ENCODE results near the gene SUGCT.
A peak's percentile ranks its signal among the peaks of the same experiment; 100 is the strongest.

The SUGCT gene

DNA sequence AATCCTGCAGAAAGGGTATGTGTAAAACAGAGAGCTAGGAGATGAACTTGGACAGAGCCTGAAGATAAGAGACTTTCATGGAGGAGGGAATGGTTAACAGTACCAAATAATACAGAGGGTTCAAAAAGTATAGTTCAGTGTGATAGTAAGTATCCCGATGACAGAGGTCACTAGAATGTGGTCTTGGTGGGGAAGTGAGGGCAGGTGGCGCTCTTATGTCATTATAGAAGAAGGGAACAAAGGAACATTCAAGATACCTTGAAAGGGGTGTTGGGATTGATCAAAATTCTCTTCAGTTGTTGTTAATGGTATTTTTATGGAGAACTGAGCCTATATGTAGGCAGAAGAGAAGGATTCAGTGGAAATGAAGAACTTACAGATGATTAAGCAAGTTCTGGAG, 312.5 kb downstream of the SUGCT start:
- Histone ChIP-seq H3K27ac (ENCODE audit: low read length) (no peak overlapping the region), H3K36me3 (ENCODE audit: control insufficient read depth, insufficient read depth, low read length) (no peaks in the 10 kb centered on the region), H3K4me1 (ENCODE audit: control insufficient read depth, insufficient read depth, low read length) (no peaks in the 10 kb centered on the region), H3K4me3 (ENCODE audit: low read length) (no peak overlapping the region), H3K27me3 (ENCODE audit: control insufficient read depth, insufficient read depth, low read length) (no peaks in the 10 kb centered on the region), H3K9me3 (ENCODE audit: control insufficient read depth, insufficient read depth, low read length) (no peaks in the 10 kb centered on the region)
- peak; percentile 11 for DNase-seq (ENCODE audit: low read depth, low spot score)
- WGBS (ENCODE audit: insufficient coverage, insufficient read length): no CpG with 5 or more reads among the region's 2 CpGs

DNA sequence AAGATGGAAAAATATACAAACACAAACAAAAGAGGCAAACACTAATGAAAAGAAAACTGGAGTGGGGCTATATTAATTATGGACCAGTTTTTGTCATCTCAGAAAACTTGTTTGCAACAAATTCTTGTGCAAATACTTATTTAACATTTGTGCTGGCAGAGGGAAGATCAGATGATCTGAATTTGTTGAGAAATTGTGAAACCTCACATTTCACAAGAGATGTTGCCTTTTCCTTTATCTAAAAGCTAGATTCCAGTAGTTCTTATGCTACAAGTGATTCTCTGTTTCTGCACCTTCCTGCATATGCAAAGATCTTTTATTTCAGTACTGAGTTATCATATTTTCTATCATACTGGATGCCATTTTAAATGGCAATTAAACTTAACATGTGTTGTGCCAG, 320.7 kb downstream of the SUGCT start:
- Histone ChIP-seq H3K27me3 (ENCODE audit: control insufficient read depth, insufficient read depth, low read length) (no peaks in the 10 kb centered on the region), H3K9me3 (ENCODE audit: control insufficient read depth, insufficient read depth, low read length) (no peaks in the 10 kb centered on the region), H3K36me3 (ENCODE audit: control insufficient read depth, insufficient read depth, low read length) (no peaks in the 10 kb centered on the region), H3K27ac (ENCODE audit: low read length) (no peak overlapping the region), H3K4me3 (ENCODE audit: low read length) (no peak overlapping the region), H3K4me1 (ENCODE audit: control insufficient read depth, insufficient read depth, low read length) (no peaks in the 10 kb centered on the region)
- no peak for DNase-seq (ENCODE audit: low read depth, low spot score)

DNA sequence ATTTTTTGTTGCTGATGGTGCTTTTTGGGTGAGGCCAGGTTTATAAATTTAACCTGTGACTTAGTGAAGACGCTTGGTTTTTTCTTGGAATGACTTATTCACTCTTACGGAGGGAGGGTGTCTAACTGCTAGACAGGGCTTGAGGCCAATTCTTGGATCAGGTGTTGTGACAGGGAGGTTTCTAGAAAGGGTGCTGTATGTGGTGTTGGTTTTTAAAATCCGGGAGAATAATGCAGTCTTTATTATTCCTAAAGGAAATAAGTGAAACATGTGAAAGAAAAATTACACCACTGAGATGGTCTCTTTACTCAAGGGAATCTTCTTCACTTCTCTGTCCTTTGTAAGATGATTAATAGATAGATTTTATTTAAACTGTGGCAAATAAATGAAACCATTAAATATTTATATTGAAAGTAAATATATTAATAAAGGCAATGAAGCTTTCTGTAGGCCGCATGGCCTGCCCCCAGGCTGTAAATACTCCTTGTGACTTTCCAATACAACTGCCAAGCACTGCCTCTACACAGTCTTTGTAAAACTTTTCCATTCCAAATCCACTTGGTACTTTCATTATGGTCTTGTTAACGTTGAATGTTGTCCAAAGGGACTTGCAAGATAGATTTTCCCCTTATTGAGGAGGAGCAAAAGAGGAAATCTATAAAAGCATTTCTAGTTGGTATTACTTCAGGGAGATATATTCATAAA, 323.1 kb downstream of the SUGCT start:
- no CpG with 5 or more reads among the region's 5 CpGs for WGBS (ENCODE audit: insufficient coverage, insufficient read length)
- Histone ChIP-seq H3K36me3 (ENCODE audit: control insufficient read depth, insufficient read depth, low read length) (no peaks in the 10 kb centered on the region), H3K4me3 (ENCODE audit: low read length) (no peak overlapping the region), H3K9me3 (ENCODE audit: control insufficient read depth, insufficient read depth, low read length) (no peaks in the 10 kb centered on the region), H3K4me1 (ENCODE audit: control insufficient read depth, insufficient read depth, low read length) (no peaks in the 10 kb centered on the region), H3K27me3 (ENCODE audit: control insufficient read depth, insufficient read depth, low read length) (no peaks in the 10 kb centered on the region), H3K27ac (ENCODE audit: low read length) (no peak overlapping the region)
- no peak for DNase-seq (ENCODE audit: low read depth, low spot score)

DNA sequence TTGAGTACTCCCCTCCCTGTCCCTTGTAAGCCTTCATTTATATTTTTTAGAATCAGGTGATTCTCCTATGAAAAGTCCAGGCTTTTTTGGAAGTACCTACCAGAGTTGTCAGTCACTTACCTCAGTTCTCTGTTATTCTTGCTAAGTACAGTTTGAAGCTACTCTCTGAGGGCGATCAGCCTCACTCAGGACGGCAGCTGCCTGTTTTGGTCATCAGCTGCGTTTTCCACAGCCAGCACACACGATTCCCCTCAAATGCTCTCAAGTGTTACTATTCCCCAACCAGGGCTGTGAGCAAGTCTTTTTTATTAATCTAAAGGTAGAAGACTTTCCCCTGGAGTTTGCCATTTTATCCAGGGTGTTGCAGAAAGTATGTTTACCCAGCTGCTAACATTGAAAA, 328.6 kb downstream of the SUGCT start:
- Histone ChIP-seq H3K27ac (ENCODE audit: low read length) (no peak overlapping the region), H3K9me3 (ENCODE audit: control insufficient read depth, insufficient read depth, low read length) (no peaks in the 10 kb centered on the region), H3K4me3 (ENCODE audit: low read length) (no peak overlapping the region), H3K27me3 (ENCODE audit: control insufficient read depth, insufficient read depth, low read length) (no peaks in the 10 kb centered on the region), H3K4me1 (ENCODE audit: control insufficient read depth, insufficient read depth, low read length) (no peaks in the 10 kb centered on the region), H3K36me3 (ENCODE audit: control insufficient read depth, insufficient read depth, low read length) (no peaks in the 10 kb centered on the region)
- no CpG with 5 or more reads among the region's 4 CpGs for WGBS (ENCODE audit: insufficient coverage, insufficient read length)
- no peak for DNase-seq (ENCODE audit: low read depth, low spot score)

DNA sequence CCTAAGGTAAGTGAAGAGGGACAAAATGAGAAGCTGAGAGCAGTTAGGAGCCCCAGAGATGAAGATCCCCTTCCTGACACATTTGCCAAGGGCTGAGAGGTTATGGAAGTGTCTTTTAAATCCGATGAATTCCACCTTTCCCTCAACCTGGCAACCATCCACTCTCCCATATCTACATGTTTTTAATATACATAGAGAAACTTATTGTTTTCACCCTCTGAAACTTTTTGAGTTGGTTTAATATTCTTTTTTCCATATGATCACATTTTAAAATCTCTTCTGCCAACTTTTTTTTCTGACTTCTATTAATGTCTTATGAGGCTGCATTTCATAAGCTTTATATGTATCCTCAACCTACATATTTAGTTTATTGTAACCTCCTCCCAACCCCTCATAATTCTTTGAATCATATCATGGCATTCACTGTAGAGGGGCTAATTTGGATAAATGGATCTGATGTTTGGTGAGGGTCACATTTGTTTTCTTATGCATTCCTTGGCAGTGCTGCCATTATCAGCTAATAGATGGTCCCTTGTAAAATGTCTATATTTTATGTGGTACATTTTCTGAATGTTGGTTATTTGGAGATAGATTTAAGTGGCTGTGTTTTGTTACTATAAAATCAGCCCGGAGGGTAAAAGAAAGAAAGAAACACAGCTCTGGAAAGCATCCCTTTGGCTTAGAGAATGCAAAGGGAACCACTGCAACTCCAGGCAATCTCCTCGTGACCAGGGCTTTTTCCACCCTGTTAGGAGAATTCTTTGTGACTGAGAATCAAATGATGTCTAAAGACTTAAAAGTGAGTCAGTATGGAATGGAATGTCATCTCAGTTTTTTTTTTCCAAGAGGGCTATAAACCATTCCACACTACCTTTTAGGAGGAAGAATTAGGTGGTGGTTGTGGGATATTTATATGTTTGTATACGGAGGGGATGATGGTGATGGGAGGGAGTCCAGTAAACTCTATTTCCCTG, 334.4 kb downstream of the SUGCT start:
- Histone ChIP-seq H3K4me3 (ENCODE audit: low read length) (no peak overlapping the region), H3K27me3 (ENCODE audit: control insufficient read depth, insufficient read depth, low read length) (no peaks in the 10 kb centered on the region), H3K4me1 (ENCODE audit: control insufficient read depth, insufficient read depth, low read length) (no peaks in the 10 kb centered on the region), H3K27ac (ENCODE audit: low read length) (no peak overlapping the region), H3K9me3 (ENCODE audit: control insufficient read depth, insufficient read depth, low read length) (no peaks in the 10 kb centered on the region), H3K36me3 (ENCODE audit: control insufficient read depth, insufficient read depth, low read length) (no peaks in the 10 kb centered on the region)
- DNase-seq (ENCODE audit: low read depth, low spot score): no peak
- 100% methylated on average over 1 of the region's 4 CpGs for WGBS (ENCODE audit: insufficient coverage, insufficient read length)

DNA sequence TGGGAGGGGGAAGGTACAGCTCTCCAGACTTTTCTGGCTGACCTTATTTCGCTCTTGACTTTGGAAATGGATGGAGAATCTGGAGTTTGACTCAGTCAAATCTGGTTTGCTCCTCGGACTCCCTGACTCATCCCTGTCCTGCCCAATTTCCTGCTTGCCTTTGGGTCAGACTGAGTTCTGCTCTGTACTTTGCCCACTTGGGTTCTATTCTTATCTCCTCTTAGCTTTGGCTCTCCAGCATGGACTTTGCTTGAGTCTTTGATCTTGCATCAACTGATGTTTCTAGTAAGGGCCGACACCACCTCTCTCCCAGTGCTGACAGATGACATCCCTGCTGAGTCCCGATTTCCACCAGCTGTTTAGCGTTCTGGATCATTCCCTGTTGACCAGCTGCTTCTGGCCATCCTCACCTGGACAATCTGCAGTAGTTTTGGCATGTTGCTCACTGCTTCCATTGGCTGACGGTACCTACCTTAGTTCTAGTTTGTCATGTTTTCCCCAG, 335.3 kb downstream of the SUGCT start:
- no peaks in the 10 kb centered on the region for H3K9me3 ChIP-seq (ENCODE audit: control insufficient read depth, insufficient read depth, low read length)
- H3K27ac ChIP-seq (ENCODE audit: low read length): no peak overlapping the region
- DNase-seq (ENCODE audit: low read depth, low spot score): no peak
- no peaks in the 10 kb centered on the region for H3K4me1 ChIP-seq (ENCODE audit: control insufficient read depth, insufficient read depth, low read length)
- no peak overlapping the region for H3K4me3 ChIP-seq (ENCODE audit: low read length)
- no peaks in the 10 kb centered on the region for H3K36me3 ChIP-seq (ENCODE audit: control insufficient read depth, insufficient read depth, low read length)
- no peaks in the 10 kb centered on the region for H3K27me3 ChIP-seq (ENCODE audit: control insufficient read depth, insufficient read depth, low read length)
- no CpG with 5 or more reads among the region's 6 CpGs for WGBS (ENCODE audit: insufficient coverage, insufficient read length)

DNA sequence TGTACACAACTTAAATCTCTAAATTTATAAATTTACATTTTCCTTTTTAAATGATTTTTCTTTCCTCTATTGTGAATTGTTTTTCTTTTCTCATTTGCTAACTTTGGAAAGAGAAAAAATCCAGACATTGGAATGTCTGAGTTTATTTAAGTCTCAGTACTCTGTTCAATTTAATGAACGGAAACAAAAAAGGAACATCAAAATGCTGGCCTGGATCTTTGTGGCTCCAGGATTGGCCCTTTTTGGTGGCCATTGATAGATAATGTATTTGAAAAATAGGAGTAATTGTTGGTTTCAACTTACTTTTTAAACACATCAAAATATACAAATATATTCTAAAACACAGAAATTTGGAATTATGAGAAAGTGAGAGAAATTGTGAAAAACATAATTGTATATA, 336.0 kb downstream of the SUGCT start:
- WGBS (ENCODE audit: insufficient coverage, insufficient read length): no CpG with 5 or more reads among the region's 1 CpG
- no peak for DNase-seq (ENCODE audit: low read depth, low spot score)
- Histone ChIP-seq H3K27ac (ENCODE audit: low read length) (no peak overlapping the region), H3K4me1 (ENCODE audit: control insufficient read depth, insufficient read depth, low read length) (no peaks in the 10 kb centered on the region), H3K36me3 (ENCODE audit: control insufficient read depth, insufficient read depth, low read length) (no peaks in the 10 kb centered on the region), H3K9me3 (ENCODE audit: control insufficient read depth, insufficient read depth, low read length) (no peaks in the 10 kb centered on the region), H3K4me3 (ENCODE audit: low read length) (no peak overlapping the region), H3K27me3 (ENCODE audit: control insufficient read depth, insufficient read depth, low read length) (no peaks in the 10 kb centered on the region)

DNA sequence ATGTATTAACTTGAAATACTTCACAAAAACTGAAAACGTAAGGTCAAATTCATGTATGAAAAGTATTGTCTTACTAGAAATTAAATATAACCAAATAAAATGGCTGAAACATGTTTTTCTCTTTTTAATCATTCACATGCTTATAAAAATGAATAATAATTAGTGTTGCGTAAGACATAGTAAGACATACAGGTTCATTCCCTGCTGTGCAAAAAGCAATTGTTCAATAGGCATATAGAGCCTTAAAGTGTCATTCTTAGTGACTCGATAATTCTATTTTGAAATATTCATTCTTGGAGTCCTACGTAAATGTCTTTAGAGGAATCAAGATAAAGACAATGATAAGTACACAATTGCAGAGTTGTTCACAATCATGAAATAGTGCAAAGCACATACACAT, 337.1 kb downstream of the SUGCT start:
- WGBS (ENCODE audit: insufficient coverage, insufficient read length): no CpG with 5 or more reads among the region's 4 CpGs
- H3K27ac ChIP-seq (ENCODE audit: low read length): no peak overlapping the region
- H3K4me1 ChIP-seq (ENCODE audit: control insufficient read depth, insufficient read depth, low read length): no peaks in the 10 kb centered on the region
- no peak for DNase-seq (ENCODE audit: low read depth, low spot score)
- H3K9me3 ChIP-seq (ENCODE audit: control insufficient read depth, insufficient read depth, low read length): no peaks in the 10 kb centered on the region
- H3K27me3 ChIP-seq (ENCODE audit: control insufficient read depth, insufficient read depth, low read length): no peaks in the 10 kb centered on the region
- H3K4me3 ChIP-seq (ENCODE audit: low read length): no peak overlapping the region
- H3K36me3 ChIP-seq (ENCODE audit: control insufficient read depth, insufficient read depth, low read length): no peaks in the 10 kb centered on the region

DNA sequence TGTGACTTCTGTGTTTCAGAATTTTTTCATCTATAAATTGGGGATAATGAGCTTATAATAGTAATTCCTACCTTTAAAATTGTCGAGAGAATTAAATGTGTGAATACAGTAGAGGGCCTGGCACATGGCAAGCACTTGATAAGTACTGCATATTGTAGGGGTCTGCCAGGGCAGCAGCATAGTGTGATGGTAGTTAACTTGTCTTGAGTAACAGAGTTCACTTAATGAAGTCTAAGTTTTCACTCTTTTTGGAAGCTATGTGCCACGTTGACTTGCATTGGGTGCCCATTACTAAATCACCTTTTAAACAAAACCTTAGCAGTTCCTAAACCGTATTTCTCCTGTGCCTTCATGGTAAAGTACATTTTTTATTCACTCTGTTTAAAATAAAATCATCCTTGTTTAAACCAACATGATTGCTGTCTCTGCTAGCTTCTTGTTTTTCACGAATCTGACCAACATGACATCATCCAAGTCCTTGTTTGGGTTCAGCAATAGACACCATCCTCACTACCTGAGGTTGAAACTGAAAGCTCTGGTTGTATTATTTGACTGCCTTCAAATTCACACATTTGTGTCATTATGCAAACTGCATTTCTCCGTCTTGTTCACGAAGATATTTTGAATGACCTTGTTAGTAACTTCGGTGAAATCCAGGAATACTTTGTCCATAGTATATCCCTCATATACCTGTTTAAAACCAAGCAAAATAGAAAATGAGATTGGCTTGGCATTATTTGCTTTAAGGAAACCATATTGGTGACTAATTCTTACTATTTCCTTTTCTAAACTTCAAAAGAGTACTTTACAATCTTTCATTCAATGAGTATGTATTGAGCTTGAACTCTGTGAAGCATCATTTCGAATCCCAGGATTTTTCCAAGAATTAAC, 340.2 kb downstream of the SUGCT start:
- Histone ChIP-seq H3K36me3 (ENCODE audit: control insufficient read depth, insufficient read depth, low read length) (no peaks in the 10 kb centered on the region), H3K27ac (ENCODE audit: low read length) (no peak overlapping the region), H3K4me3 (ENCODE audit: low read length) (no peak overlapping the region), H3K27me3 (ENCODE audit: control insufficient read depth, insufficient read depth, low read length) (no peaks in the 10 kb centered on the region), H3K4me1 (ENCODE audit: control insufficient read depth, insufficient read depth, low read length) (no peaks in the 10 kb centered on the region), H3K9me3 (ENCODE audit: control insufficient read depth, insufficient read depth, low read length) (no peaks in the 10 kb centered on the region)
- DNase-seq (ENCODE audit: low read depth, low spot score): no peak
- no CpG with 5 or more reads among the region's 8 CpGs for WGBS (ENCODE audit: insufficient coverage, insufficient read length)

DNA sequence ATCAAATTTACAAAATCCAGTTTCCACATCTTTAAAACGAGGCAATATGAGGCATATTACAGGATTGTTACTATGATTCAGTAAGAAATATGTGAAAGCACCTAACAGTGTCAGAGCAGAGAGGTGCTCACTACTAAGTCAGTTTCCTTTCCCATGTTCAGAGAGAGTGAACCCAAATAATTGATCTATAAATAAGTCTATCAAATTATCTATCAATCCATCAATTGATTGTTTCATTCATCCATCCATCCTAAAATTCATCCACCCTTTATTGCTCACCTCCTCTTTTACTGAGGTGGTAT, 340.8 kb downstream of the SUGCT start:
- H3K27me3 ChIP-seq (ENCODE audit: control insufficient read depth, insufficient read depth, low read length): no peaks in the 10 kb centered on the region
- no peaks in the 10 kb centered on the region for H3K36me3 ChIP-seq (ENCODE audit: control insufficient read depth, insufficient read depth, low read length)
- no peak for DNase-seq (ENCODE audit: low read depth, low spot score)
- no peaks in the 10 kb centered on the region for H3K4me1 ChIP-seq (ENCODE audit: control insufficient read depth, insufficient read depth, low read length)
- no peak overlapping the region for H3K4me3 ChIP-seq (ENCODE audit: low read length)
- no peaks in the 10 kb centered on the region for H3K9me3 ChIP-seq (ENCODE audit: control insufficient read depth, insufficient read depth, low read length)
- no peak overlapping the region for H3K27ac ChIP-seq (ENCODE audit: low read length)
- WGBS (ENCODE audit: insufficient coverage, insufficient read length): no CpG with 5 or more reads among the region's 1 CpG
